K562 (cell line): ENCODE data around the gene IQCN. TPM values are rescaled to one million over a fixed set of nuclear protein-coding genes. Genes with fewer than 3 reads are reported as not detected.

Source experiments
- BMI1 ChIP-seq: fragments of 150-350 bp; IDR thresholded peaks from 2 replicates; pipeline ENCODE4 v1.6.1; 2014; ENCODE audit warnings: low read length
- CCNT2 ChIP-seq: IDR thresholded peaks from 2 replicates; pipeline ENCODE4 v1.6.1; 2011; ENCODE audit warnings: borderline replicate concordance, low read depth, mild to moderate bottlenecking, moderate library complexity, mixed read lengths, low read length; ENCODE audit not compliant: insufficient read length; ENCODE audit errors: extremely low read depth
- CEBPB ChIP-seq: fragments of 450-650 bp; IDR thresholded peaks from 2 replicates; pipeline ENCODE4 v1.6.1; 2016; ENCODE audit warnings: missing genetic modification characterization, missing compliant biosample characterization
- CHD1 ChIP-seq: fragments of 200-600 bp; sonication (generic); IDR thresholded peaks from one replicate; pipeline ENCODE4 v1.6.1; 2012; ENCODE audit warnings: mild to moderate bottlenecking, moderate library complexity, low read length, inconsistent platforms
- DIDO1 ChIP-seq: fragments of 450-650 bp; IDR thresholded peaks from 2 replicates; pipeline ENCODE4 v1.6.1; 2016; ENCODE audit warnings: low read depth, missing biosample characterization, missing genetic modification characterization
- HIVEP1 ChIP-seq: fragments of 250-450 bp; sonication (Bioruptor Pico); IDR thresholded peaks from 2 replicates; pipeline ENCODE4 v1.4.0; 2020; ENCODE audit warnings: mild to moderate bottlenecking
- LEF1 ChIP-seq: fragments of 450-650 bp; IDR thresholded peaks from 2 replicates; pipeline ENCODE4 v1.6.1; 2016; ENCODE audit warnings: mild to moderate bottlenecking
- MTF1 ChIP-seq: fragments of 250-450 bp; sonication (Bioruptor Pico); IDR thresholded peaks from 2 replicates; pipeline ENCODE4 v1.9.0; 2021; ENCODE audit warnings: moderate library complexity, mild to moderate bottlenecking, inconsistent platforms, borderline replicate concordance
- MYC ChIP-seq, 2 experiments: fragments of 250-450 bp in 1 of 2; sonication (Bioruptor Pico) in 1 of 2; IDR thresholded peaks; 2 replicates each; pipeline versions ENCODE4 v1.5.1 to v1.6.1; 2012 to 2021; ENCODE audit warnings: low read depth in 2 of 2, borderline replicate concordance in 1 of 2, improper control_type of control experiment in 1 of 2, low read length in 1 of 2, mild to moderate bottlenecking in 1 of 2, moderate library complexity in 1 of 2
- NCOA6 ChIP-seq: fragments of 450-650 bp; IDR thresholded peaks from 2 replicates; pipeline ENCODE4 v1.6.1; 2017; ENCODE audit warnings: mild to moderate bottlenecking
- NFATC3 ChIP-seq: fragments of 450-650 bp; IDR thresholded peaks from 2 replicates; pipeline ENCODE4 v1.6.1; 2017; ENCODE audit warnings: mild to moderate bottlenecking
- RBM25 ChIP-seq: fragments of 200-400 bp; formaldehyde crosslinking; IDR thresholded peaks from 2 replicates; pipeline ENCODE4 v1.6.1; 2018; ENCODE audit warnings: low read length, low read depth, moderate library complexity; ENCODE audit not compliant: severe bottlenecking
- TCF7L2 ChIP-seq: fragments of 150-350 bp; IDR thresholded peaks from 2 replicates; pipeline ENCODE4 v1.6.1; 2016; ENCODE audit warnings: low read depth, mild to moderate bottlenecking, low read length, moderate library complexity
- TEAD1 ChIP-seq, 2 experiments: fragments of 450-650 bp in 1 of 2; sonication (generic) in 1 of 2; formaldehyde crosslinking; IDR thresholded peaks; 2 replicates each; pipeline versions ENCODE4 v1.4.0 to v1.8.0; 2020 to 2022; ENCODE audit warnings: mild to moderate bottlenecking in 2 of 2, missing genetic modification reagents in 1 of 2
- TOE1 ChIP-seq, 2 experiments: fragments of 450-650 bp in 1 of 2; sonication (generic) in 1 of 2; formaldehyde crosslinking in 1 of 2; IDR thresholded peaks; 2 replicates each; pipeline versions ENCODE4 v1.7.1 to v1.8.0; 2016 to 2022; ENCODE audit warnings: borderline replicate concordance in 2 of 2, mild to moderate bottlenecking in 2 of 2, antibody characterized with exemption in 1 of 2, inconsistent platforms in 1 of 2, low read depth in 1 of 2, missing genetic modification reagents in 1 of 2, moderate library complexity in 1 of 2
- ZBED1 ChIP-seq: IDR thresholded peaks from 2 replicates; pipeline ENCODE4 v1.6.1; 2014
- ZKSCAN3 ChIP-seq: fragments of 250-450 bp; sonication (Bioruptor Pico); IDR thresholded peaks from 2 replicates; pipeline ENCODE4 v1.4.0; 2020
- ZNF184 ChIP-seq: sonication (generic); formaldehyde crosslinking; IDR thresholded peaks from 2 replicates; pipeline ENCODE4 v1.5.0; 2020; ENCODE audit warnings: missing genetic modification reagents
- ZNF445 ChIP-seq: fragments of 250-450 bp; sonication (Bioruptor Pico); IDR thresholded peaks from 2 replicates; pipeline ENCODE4 v1.4.0; 2020; ENCODE audit warnings: low read depth, mild to moderate bottlenecking, moderate library complexity
- ZNF561 ChIP-seq: fragments of 450-650 bp; formaldehyde crosslinking; conservative IDR thresholded peaks from 2 replicates; pipeline ENCODE4 v1.4.0; 2020; ENCODE audit warnings: mild to moderate bottlenecking, moderate library complexity
- polyA plus RNA-seq, 8 experiments: library from polyadenylated mRNA; depleted of rRNA in 4 of 8; stranded (reverse) in 5 of 8; unstranded in 3 of 8; fragments of >200 nt; fragmentation: Nextera tagmentation in 2 of 8; fragmentation: Illumina TruSeq in 1 of 8; extraction: Ambion mirVana in 2 of 8; extraction: Trizol in 1 of 8; gene quantifications; 2 replicates each; pipeline versions ENCODE4 v1.2.1 to v1.2.3, GENCODE V29; 2011 to 2014; ENCODE audit warnings: inconsistent platforms in 1 of 8, missing spikeins in 1 of 8
- total RNA-seq, 7 experiments: library from RNA; depleted of rRNA in 6 of 7; stranded (reverse); fragments of >200 nt in 6 of 7; fragmentation: Illumina TruSeq in 2 of 7; extraction: Trizol in 2 of 7; gene quantifications; 2 replicates each; pipeline versions ENCODE4 v1.2.1 to v1.2.3, GENCODE V29; 2011 to 2021; ENCODE audit warnings: low replicate concordance in 1 of 7
- TF ChIP-seq, protein P1 (sequence below): fragments of 250-450 bp; sonication (Bioruptor Pico); IDR thresholded peaks from 2 replicates; pipeline ENCODE4 v1.8.0; 2021; ENCODE audit warnings: moderate library complexity, mild to moderate bottlenecking, inconsistent platforms
- TF ChIP-seq, protein P2 (sequence below): sonication (generic); formaldehyde crosslinking; IDR thresholded peaks from 2 replicates; pipeline ENCODE4 v1.8.0; 2023; ENCODE audit warnings: mild to moderate bottlenecking, missing genetic modification reagents
- TF ChIP-seq, protein P3 (sequence below): IDR thresholded peaks from 2 replicates; pipeline ENCODE4 v1.6.1; 2014; ENCODE audit warnings: antibody characterized with exemption
- TF ChIP-seq, protein P4 (sequence below): sonication (generic); formaldehyde crosslinking; IDR thresholded peaks from 2 replicates; pipeline ENCODE4 v1.8.0; 2022; ENCODE audit warnings: missing genetic modification reagents, mild to moderate bottlenecking, borderline replicate concordance

Gene IQCN
- total and polyA plus RNA-seq, 9 of the 15 experiments (the other 6 are each of a cell fraction or from before 2014, with no cell fraction given), result 0.01 to 0.07 (median 0.04) TPM; not detected in 3

DNA sequence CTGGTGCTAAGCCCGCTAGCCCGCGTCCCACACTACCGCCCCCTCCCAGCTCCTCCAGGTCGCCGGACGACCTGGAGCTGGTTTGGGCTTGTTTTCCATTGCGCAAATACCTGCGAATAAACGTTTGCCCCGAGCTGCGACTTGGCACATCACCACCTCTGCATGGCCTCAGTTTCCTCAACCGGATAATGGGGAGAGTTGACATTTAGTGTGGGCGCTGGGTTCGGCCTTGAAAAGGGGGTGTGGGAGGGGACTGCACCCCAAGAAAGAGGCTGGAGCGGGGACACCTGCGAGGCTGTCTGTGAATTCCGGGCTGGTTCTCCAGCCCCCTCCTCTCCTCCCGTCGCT, 18.2 kb upstream of the IQCN start (continued):
- TF ChIP-seq NCOA6, result no peak
- TF ChIP-seq TOE1 (IDR thresholded peaks at IDR 0.05; ENCODE audit: borderline replicate concordance), result no peak
- no peak for TF ChIP-seq TOE1 (CRISPR knock-in tag; IDR thresholded peaks at IDR 0.05; ENCODE audit: borderline replicate concordance, low read depth)
- TF ChIP-seq LEF1, result no peak
- TF ChIP-seq, protein P1, sequence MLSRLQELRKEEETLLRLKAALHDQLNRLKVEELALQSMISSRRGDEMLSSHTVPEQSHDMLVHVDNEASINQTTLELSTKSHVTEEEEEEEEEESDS (CRISPR knock-in tag), result no peak
- peak; percentile 95 for TF ChIP-seq CHD1
- no peak for TF ChIP-seq DIDO1
- no peak for TF ChIP-seq TEAD1 (CRISPR knock-in tag; IDR thresholded peaks at IDR 0.05)
- no peak for TF ChIP-seq NFATC3
- no peak for TF ChIP-seq ZNF561 (CRISPR knock-in tag)
- TF ChIP-seq, protein P2, sequence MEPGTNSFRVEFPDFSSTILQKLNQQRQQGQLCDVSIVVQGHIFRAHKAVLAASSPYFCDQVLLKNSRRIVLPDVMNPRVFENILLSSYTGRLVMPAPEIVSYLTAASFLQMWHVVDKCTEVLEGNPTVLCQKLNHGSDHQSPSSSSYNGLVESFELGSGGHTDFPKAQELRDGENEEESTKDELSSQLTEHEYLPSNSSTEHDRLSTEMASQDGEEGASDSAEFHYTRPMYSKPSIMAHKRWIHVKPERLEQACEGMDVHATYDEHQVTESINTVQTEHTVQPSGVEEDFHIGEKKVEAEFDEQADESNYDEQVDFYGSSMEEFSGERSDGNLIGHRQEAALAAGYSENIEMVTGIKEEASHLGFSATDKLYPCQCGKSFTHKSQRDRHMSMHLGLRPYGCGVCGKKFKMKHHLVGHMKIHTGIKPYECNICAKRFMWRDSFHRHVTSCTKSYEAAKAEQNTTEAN, result no peak
- no peak for TF ChIP-seq MYC (IDR thresholded peaks at IDR 0.05; ENCODE audit: low read depth, low read length)
- no peak for TF ChIP-seq MYC (CRISPR knock-in tag; IDR thresholded peaks at IDR 0.05; ENCODE audit: borderline replicate concordance, low read depth)
- no peak for TF ChIP-seq ZBED1
- TF ChIP-seq HIVEP1 (CRISPR knock-in tag), result no peak
- no peak for TF ChIP-seq MTF1 (CRISPR knock-in tag)
- no peak for TF ChIP-seq ZNF445
- no peak for TF ChIP-seq ZKSCAN3 (CRISPR knock-in tag)
- TF ChIP-seq, protein P3, sequence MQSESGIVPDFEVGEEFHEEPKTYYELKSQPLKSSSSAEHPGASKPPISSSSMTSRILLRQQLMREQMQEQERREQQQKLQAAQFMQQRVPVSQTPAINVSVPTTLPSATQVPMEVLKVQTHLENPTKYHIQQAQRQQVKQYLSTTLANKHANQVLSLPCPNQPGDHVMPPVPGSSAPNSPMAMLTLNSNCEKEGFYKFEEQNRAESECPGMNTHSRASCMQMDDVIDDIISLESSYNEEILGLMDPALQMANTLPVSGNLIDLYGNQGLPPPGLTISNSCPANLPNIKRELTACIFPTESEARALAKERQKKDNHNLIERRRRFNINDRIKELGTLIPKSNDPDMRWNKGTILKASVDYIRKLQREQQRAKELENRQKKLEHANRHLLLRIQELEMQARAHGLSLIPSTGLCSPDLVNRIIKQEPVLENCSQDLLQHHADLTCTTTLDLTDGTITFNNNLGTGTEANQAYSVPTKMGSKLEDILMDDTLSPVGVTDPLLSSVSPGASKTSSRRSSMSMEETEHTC, result no peak; the same call in 1 of the 2 replicates
- peak; percentile 89 for TF ChIP-seq CEBPB
- peak; percentile 3 for TF ChIP-seq CCNT2
- no peak for TF ChIP-seq BMI1
- no peak for TF ChIP-seq TCF7L2
- no peak for TF ChIP-seq ZNF184
- TF ChIP-seq, protein P4, sequence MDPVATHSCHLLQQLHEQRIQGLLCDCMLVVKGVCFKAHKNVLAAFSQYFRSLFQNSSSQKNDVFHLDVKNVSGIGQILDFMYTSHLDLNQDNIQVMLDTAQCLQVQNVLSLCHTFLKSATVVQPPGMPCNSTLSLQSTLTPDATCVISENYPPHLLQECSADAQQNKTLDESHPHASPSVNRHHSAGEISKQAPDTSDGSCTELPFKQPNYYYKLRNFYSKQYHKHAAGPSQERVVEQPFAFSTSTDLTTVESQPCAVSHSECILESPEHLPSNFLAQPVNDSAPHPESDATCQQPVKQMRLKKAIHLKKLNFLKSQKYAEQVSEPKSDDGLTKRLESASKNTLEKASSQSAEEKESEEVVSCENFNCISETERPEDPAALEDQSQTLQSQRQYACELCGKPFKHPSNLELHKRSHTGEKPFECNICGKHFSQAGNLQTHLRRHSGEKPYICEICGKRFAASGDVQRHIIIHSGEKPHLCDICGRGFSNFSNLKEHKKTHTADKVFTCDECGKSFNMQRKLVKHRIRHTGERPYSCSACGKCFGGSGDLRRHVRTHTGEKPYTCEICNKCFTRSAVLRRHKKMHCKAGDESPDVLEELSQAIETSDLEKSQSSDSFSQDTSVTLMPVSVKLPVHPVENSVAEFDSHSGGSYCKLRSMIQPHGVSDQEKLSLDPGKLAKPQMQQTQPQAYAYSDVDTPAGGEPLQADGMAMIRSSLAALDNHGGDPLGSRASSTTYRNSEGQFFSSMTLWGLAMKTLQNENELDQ (CRISPR knock-in tag), result no peak
- peak; percentile 4 for TF ChIP-seq RBM25
